GM23338 (cell line): ENCODE measurements around the gene SLC38A8. TPM values are rescaled to one million over a fixed set of nuclear protein-coding genes. Genes with fewer than 3 reads are reported as not detected.

Experiments
- ATAC-seq: fragments of 200-7000 bp; cut with Tn5 transposase; 3 replicates; pipeline ENCODE4 v1.9.1; 2020
- DNase-seq: peaks from one replicate; pipeline ENCODE4 v3.0.0-alpha.2; 2015; ENCODE audit warnings: low spot score
- H2AFZ ChIP-seq: fragments of 200-600 bp; sonication (generic); 2 replicates; pipeline ENCODE4 v1.8.0; 2016; ENCODE audit warnings: antibody characterized with exemption, mild to moderate bottlenecking, moderate library complexity
- H3F3A ChIP-seq: fragments of 200-600 bp; sonication (generic); replicated peaks from 2 replicates; pipeline ENCODE4 v1.8.0; 2017; ENCODE audit warnings: antibody characterized with exemption, mixed run types, low read depth
- H3K27ac ChIP-seq: fragments of 200-600 bp; sonication (generic); 2 replicates; pipeline ENCODE4 v1.6.1; 2016; ENCODE audit warnings: low read depth
- H3K27me3 ChIP-seq: fragments of 200-600 bp; sonication (generic); 2 replicates; pipeline ENCODE4 v1.8.0; 2016; ENCODE audit warnings: mild to moderate bottlenecking, mixed run types, moderate library complexity; ENCODE audit not compliant: insufficient read depth
- H3K36me3 ChIP-seq: fragments of 200-600 bp; sonication (generic); 2 replicates; pipeline ENCODE4 v1.8.0; 2016; ENCODE audit warnings: mild to moderate bottlenecking; ENCODE audit not compliant: insufficient read depth
- H3K4me1 ChIP-seq: fragments of 200-600 bp; sonication (generic); 2 replicates; pipeline ENCODE4 v1.8.0; 2016; ENCODE audit warnings: mild to moderate bottlenecking, moderate library complexity; ENCODE audit not compliant: insufficient read depth
- H3K4me2 ChIP-seq: fragments of 200-600 bp; sonication (generic); 2 replicates; pipeline ENCODE4 v1.7.1; 2017; ENCODE audit warnings: mixed run types
- H3K4me3 ChIP-seq: fragments of 200-600 bp; sonication (generic); 2 replicates; pipeline ENCODE4 v1.6.1; 2016; ENCODE audit warnings: mixed run types
- H3K79me2 ChIP-seq: fragments of 200-600 bp; sonication (generic); replicated peaks from 2 replicates; pipeline ENCODE4 v1.8.0; 2017; ENCODE audit warnings: mild to moderate bottlenecking; ENCODE audit not compliant: insufficient read depth
- H3K9me2 ChIP-seq: fragments of 200-600 bp; sonication (generic); 2 replicates; pipeline ENCODE4 v1.8.0; 2017; ENCODE audit not compliant: insufficient read depth
- H4K20me1 ChIP-seq: fragments of 200-600 bp; sonication (generic); replicated peaks from 2 replicates; pipeline ENCODE4 v1.8.0; 2017; ENCODE audit warnings: mild to moderate bottlenecking; ENCODE audit not compliant: insufficient read depth
- H3K27ac Mint-ChIP-seq: 2 replicates; pipeline ENCODE4 v1.8.0; 2020; ENCODE audit warnings: inconsistent platforms, mild to moderate bottlenecking, moderate library complexity, mixed read lengths
- H3K27me3 Mint-ChIP-seq: 3 replicates; pipeline ENCODE4 v1.8.0; 2022; ENCODE audit warnings: low read depth, mild to moderate bottlenecking, moderate library complexity, mixed read lengths, inconsistent platforms; ENCODE audit not compliant: insufficient read depth, poor library complexity
- H3K36me3 Mint-ChIP-seq: 3 replicates; pipeline ENCODE4 v1.8.0; 2021; ENCODE audit warnings: low read depth, mild to moderate bottlenecking, inconsistent platforms, moderate library complexity, mixed read lengths
- H3K4me1 Mint-ChIP-seq: 3 replicates; pipeline ENCODE4 v1.8.0; 2020; ENCODE audit warnings: mild to moderate bottlenecking, inconsistent platforms, mixed read lengths
- H3K4me3 Mint-ChIP-seq: 3 replicates; pipeline ENCODE4 v1.8.0; 2021; ENCODE audit warnings: moderate library complexity, mild to moderate bottlenecking, inconsistent platforms, mixed read lengths
- H3K9me3 Mint-ChIP-seq: 3 replicates; pipeline ENCODE4 v1.8.0; 2020; ENCODE audit warnings: moderate library complexity, mild to moderate bottlenecking, inconsistent platforms, mixed read lengths
- EZH2phosphoT487 ChIP-seq: fragments of 200-600 bp; sonication (generic); IDR thresholded peaks from one replicate; pipeline ENCODE4 v1.8.1; 2018; ENCODE audit warnings: antibody characterized with exemption; ENCODE audit not compliant: unreplicated experiment
- NANOG ChIP-seq: IDR thresholded peaks from 2 replicates; pipeline ENCODE4 v1.6.1; 2016; ENCODE audit warnings: antibody characterized with exemption, borderline replicate concordance
- REST ChIP-seq: IDR thresholded peaks from one replicate; pipeline ENCODE4 v1.6.1; 2018; ENCODE audit warnings: antibody characterized with exemption; ENCODE audit not compliant: unreplicated experiment
- ZNF331 ChIP-seq: fragments of 250-450 bp; sonication (Bioruptor Pico); IDR thresholded peaks from 2 replicates; pipeline ENCODE4 v1.5.0; 2020; ENCODE audit warnings: low read depth, mild to moderate bottlenecking, moderate library complexity
- ZNF462 ChIP-seq: fragments of 250-450 bp; sonication (Bioruptor Pico); IDR thresholded peaks from 2 replicates; pipeline ENCODE4 v1.5.0; 2020; ENCODE audit warnings: mild to moderate bottlenecking, moderate library complexity
- polyA plus RNA-seq: library from polyadenylated mRNA; unstranded; fragments of >200 nt; fragmentation: Nextera tagmentation; extraction: Ambion mirVana; gene quantifications from 2 replicates; pipeline ENCODE4 v1.2.1, GENCODE V29; 2016
- total RNA-seq: library from RNA; depleted of rRNA; stranded (reverse); fragments of >200 nt; shearing (Covaris generic); gene quantifications from 2 replicates; pipeline ENCODE4 v1.2.3, GENCODE V29; 2014

The SLC38A8 gene
- total and polyA plus RNA-seq, 2 experiments from 2014 or later: not detected

DNA sequence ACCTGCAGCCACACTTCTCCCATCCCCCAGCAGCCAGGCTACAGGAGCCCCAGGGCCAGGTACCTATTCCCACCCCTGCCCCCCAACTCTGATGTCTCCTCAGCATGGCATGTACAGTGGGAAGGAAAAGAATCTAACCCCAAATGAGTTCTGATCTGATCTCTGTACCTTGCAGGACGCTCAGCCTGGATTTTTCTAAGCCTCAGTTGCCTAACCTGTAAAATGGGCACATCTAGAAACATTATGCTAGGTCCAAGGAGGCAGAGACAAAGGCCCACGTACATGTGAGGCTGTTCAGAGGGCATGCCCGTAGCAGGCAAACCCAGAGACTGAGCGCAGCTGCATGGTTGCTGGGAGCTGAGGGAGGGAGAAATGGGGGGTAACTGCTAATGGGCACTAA lies 35.1 kb downstream of the SLC38A8 start:
- no peaks in the 10 kb centered on the region for H3K79me2 ChIP-seq
- H4K20me1 ChIP-seq: no peaks in the 10 kb centered on the region
- H3K27me3 ChIP-seq: no peaks in the 10 kb centered on the region
- no peak overlapping the region for H3K4me3 ChIP-seq
- TF ChIP-seq ZNF331 (no peak), ZNF462 (CRISPR knock-in tag) (no peak), EZH2phosphoT487 (no peak), REST (no peak), NANOG (no peak)
- no peaks in the 10 kb centered on the region for H3K36me3 Mint-ChIP-seq
- H3K27me3 Mint-ChIP-seq: peaks cover 8% of the 10 kb centered on the region
- no peaks in the 10 kb centered on the region for H3K36me3 ChIP-seq
- no peak overlapping the region for H2AFZ ChIP-seq
- no peaks in the 10 kb centered on the region for H3K4me1 Mint-ChIP-seq
- no peak overlapping the region for H3K4me2 ChIP-seq
- no peaks in the 10 kb centered on the region for H3F3A ChIP-seq
- ATAC-seq (no peak), DNase-seq (no peak)
- H3K9me2 ChIP-seq: no peaks in the 10 kb centered on the region
- H3K4me3 Mint-ChIP-seq: no peak overlapping the region
- H3K9me3 Mint-ChIP-seq: no peaks in the 10 kb centered on the region
- H3K4me1 ChIP-seq: no peaks in the 10 kb centered on the region
- H3K27ac Mint-ChIP-seq: no peak overlapping the region
- H3K27ac ChIP-seq: no peak overlapping the region
